Panc1 (cell line): ENCODE results near the gene CCR2. TPM values are rescaled to one million over a fixed set of nuclear protein-coding genes. Genes with fewer than 3 reads are reported as not detected.

Experiments
- ATAC-seq: fragments of 200-7000 bp; cut with Tn5 transposase; 2 replicates; pipeline ENCODE4 v1.9.1; 2020; ENCODE audit warnings: mild to moderate bottlenecking, moderate library complexity
- BruUV-seq: library from RNA; stranded (reverse); fragments of 400-500 nt; replicated peaks from 2 replicates; lab custom pipeline; 2021; lab: Mats Ljungman, UMichigan
- CTCF ChIA-PET: fragments of 300-600 bp; sonication (Branson Sonifier 250); formaldehyde crosslinking; loops from one replicate; lab custom pipeline; 2022; ENCODE audit warnings: antibody characterized with exemption; lab: Charles Lee
- POLR2A ChIA-PET: fragments of 300-600 bp; sonication (Branson Sonifier 250); formaldehyde crosslinking; loops from one replicate; lab custom pipeline; 2022; ENCODE audit warnings: antibody characterized with exemption; lab: Charles Lee
- DNase-seq: peaks from one replicate; pipeline ENCODE4 v3.0.0-alpha.2; 2010; ENCODE audit warnings: low read depth, low spot score
- H3K27ac ChIP-seq: 2 replicates; pipeline ENCODE4 v1.5.1; 2011; ENCODE audit warnings: mild to moderate bottlenecking, low read length, inconsistent platforms
- H3K27me3 ChIP-seq: fragments of 200-500 bp; sonication (Bioruptor generic); 2 replicates; pipeline ENCODE4 v1.6.0; 2014; ENCODE audit warnings: low read length, inconsistent platforms; ENCODE audit not compliant: control insufficient read depth, insufficient read depth
- H3K36me3 ChIP-seq: fragments of 200-500 bp; sonication (Bioruptor generic); 2 replicates; pipeline ENCODE4 v1.5.1; 2014; ENCODE audit warnings: inconsistent platforms, mild to moderate bottlenecking, low read length, moderate library complexity; ENCODE audit not compliant: control insufficient read depth, insufficient read depth
- H3K4me1 ChIP-seq: 2 replicates; pipeline ENCODE4 v1.5.1; 2011; ENCODE audit warnings: inconsistent platforms, mild to moderate bottlenecking, low read length, moderate library complexity; ENCODE audit not compliant: control insufficient read depth, insufficient read depth
- H3K4me3 ChIP-seq, 2 experiments: 2 replicates each; pipeline ENCODE4 v1.5.1; 2011 to 2012; ENCODE audit warnings: low read depth in 2 of 2, low read length in 2 of 2, mild to moderate bottlenecking in 2 of 2, inconsistent platforms in 1 of 2, moderate library complexity in 1 of 2
- H3K9me3 ChIP-seq: fragments of 200-500 bp; sonication (Bioruptor generic); 2 replicates; pipeline ENCODE4 v1.5.1; 2014; ENCODE audit warnings: low read depth, mild to moderate bottlenecking, inconsistent platforms, low read length, moderate library complexity; ENCODE audit not compliant: control insufficient read depth, insufficient read depth
- CTCF ChIP-seq: fragments of 450-650 bp; IDR thresholded peaks from 2 replicates; pipeline ENCODE4 v1.5.1; 2017; ENCODE audit warnings: mild to moderate bottlenecking
- POLR2AphosphoS5 ChIP-seq: IDR thresholded peaks from 2 replicates; pipeline ENCODE4 v1.6.1; 2012; ENCODE audit warnings: mild to moderate bottlenecking, low read depth, low read length, moderate library complexity
- REST ChIP-seq, 2 experiments: IDR thresholded peaks; 2 replicates each; pipeline ENCODE4 v1.6.1; 2011 to 2012; ENCODE audit warnings: low read depth in 2 of 2, control low read depth in 1 of 2, low read length in 1 of 2, mild to moderate bottlenecking in 1 of 2, moderate library complexity in 1 of 2; ENCODE audit not compliant: insufficient read depth in 1 of 2
- SIN3A ChIP-seq: IDR thresholded peaks from 2 replicates; pipeline ENCODE4 v1.6.1; 2012; ENCODE audit warnings: low read depth, mild to moderate bottlenecking, low read length, moderate library complexity, borderline replicate concordance; ENCODE audit not compliant: insufficient read depth
- TCF7L2 ChIP-seq: IDR thresholded peaks from 2 replicates; pipeline ENCODE4 v1.6.1; 2011; ENCODE audit warnings: mild to moderate bottlenecking, low read depth, low read length, inconsistent platforms
- in situ Hi-C: cut with HindIII; loops from 2 replicates; pipeline ENCODE4 v1.10.0; 2016; ENCODE audit warnings: low sequenced_read_pairs, low pct_unique_long_range_greater_than_20kb
- intact Hi-C: fragments of 100-400 bp; cut with micrococcal nuclease; formaldehyde crosslinking; loops from one replicate; pipeline ENCODE4 v1.10.0; 2022; ENCODE audit not compliant: unreplicated experiment
- total RNA-seq: library from RNA; stranded (reverse); gene quantifications from one replicate; pipeline ENCODE4 v1.2.1, GENCODE V29; 2021; ENCODE audit not compliant: unreplicated experiment

The CCR2 gene
- total RNA-seq, 1 experiment from 2014 or later: not detected

GRCh38 chr3:46406443-46406787 lies 52.5 kb downstream of the CCR2 start:
- intact Hi-C loops (no loop called here), in situ Hi-C loops (no loop called here)
- ChIA-PET POLR2A (no interaction called here), CTCF (no interaction called here)
- no peaks in the 10 kb centered on the region for H3K4me1 ChIP-seq
- H3K9me3 ChIP-seq: no peaks in the 10 kb centered on the region
- BruUV-seq: no TSS peak
- H3K36me3 ChIP-seq: no peaks in the 10 kb centered on the region
- H3K27ac ChIP-seq: no peak overlapping the region
- TF ChIP-seq CTCF (no peak), REST (IDR thresholded peaks at IDR 0.05; ENCODE audit: insufficient read depth in 1 of 2, low read depth in 2 of 2, low read length in 1 of 2) (no peak), POLR2AphosphoS5 (no peak), SIN3A (no peak), TCF7L2 (no peak)
- DNase-seq (no peak), ATAC-seq (no peak)
- no peak overlapping the region for H3K4me3 ChIP-seq
- no peaks in the 10 kb centered on the region for H3K27me3 ChIP-seq

GRCh38 chr3:46406788-46407611 lies 53.1 kb downstream of the CCR2 start, which contains the start of the genes CCR5AS and CCRL2:
Gene CCR5AS (minus strand): TSS chr3:46407066.
Gene CCRL2 (plus strand): TSS chr3:46407259. CDS start chr3:46408080, 821 bp downstream.
- H3K27ac ChIP-seq: no peak within 1 kb of the TSS
- H3K27me3 ChIP-seq: no peaks in the 10 kb centered on the region
- H3K36me3 ChIP-seq: no peaks in the 10 kb centered on the region
- no peaks in the 10 kb centered on the region for H3K9me3 ChIP-seq
- no TSS peak for BruUV-seq
- TF ChIP-seq TCF7L2 (no peak), REST (IDR thresholded peaks at IDR 0.05; ENCODE audit: insufficient read depth in 1 of 2, low read depth in 2 of 2, low read length in 1 of 2) (no peak), SIN3A (no peak), POLR2AphosphoS5 (no peak), CTCF (no peak)
- ChIA-PET POLR2A (no interaction called here), CTCF (no interaction called here)
- no peak within 1 kb of the TSS for H3K4me3 ChIP-seq
- no peaks in the 10 kb centered on the region for H3K4me1 ChIP-seq
- no peak for DNase-seq
- in situ Hi-C loops: no loop called here
- peak; percentile 74 for ATAC-seq
- intact Hi-C loops: no loop called here
